MM.1S (cell line): ENCODE results near the gene EDC3.

ENCODE experiments used
- DNase-seq: peaks from one replicate; pipeline ENCODE4 v3.0.0-alpha.2; 2015
- H2AFZ ChIP-seq: fragments of 300-600 bp; sonication (generic); 2 replicates; pipeline ENCODE4 v1.6.0; 2016; ENCODE audit warnings: antibody characterized with exemption, low read length
- H3F3A ChIP-seq: fragments of 300-600 bp; sonication (generic); 2 replicates; pipeline ENCODE4 v1.6.1; 2016; ENCODE audit warnings: mild to moderate bottlenecking, antibody characterized with exemption, low read length, moderate library complexity, mixed read lengths; ENCODE audit not compliant: insufficient read depth
- H3K27ac ChIP-seq: fragments of 300-600 bp; sonication (generic); 2 replicates; pipeline ENCODE4 v1.5.1; 2016; ENCODE audit warnings: mild to moderate bottlenecking, low read length
- H3K27me3 ChIP-seq: fragments of 300-600 bp; sonication (generic); replicated peaks from 2 replicates; pipeline ENCODE4 v1.6.0; 2016; ENCODE audit warnings: low read length; ENCODE audit not compliant: insufficient read depth
- H3K36me3 ChIP-seq: fragments of 300-600 bp; sonication (generic); replicated peaks from 2 replicates; pipeline ENCODE4 v1.6.1; 2016; ENCODE audit warnings: mild to moderate bottlenecking, low read length, mixed read lengths; ENCODE audit not compliant: insufficient read depth
- H3K4me1 ChIP-seq: fragments of 300-600 bp; sonication (generic); 2 replicates; pipeline ENCODE4 v1.6.1; 2016; ENCODE audit warnings: low read length, mixed read lengths
- H3K4me2 ChIP-seq: fragments of 300-600 bp; sonication (generic); 2 replicates; pipeline ENCODE4 v1.6.0; 2016; ENCODE audit warnings: low read depth, low read length
- H3K4me3 ChIP-seq: fragments of 300-600 bp; sonication (generic); 2 replicates; pipeline ENCODE4 v1.5.1; 2016; ENCODE audit warnings: low read length, mixed read lengths
- H3K79me2 ChIP-seq: fragments of 300-600 bp; sonication (generic); 2 replicates; pipeline ENCODE4 v1.6.1; 2016; ENCODE audit warnings: mixed run types, low read length, mixed read lengths
- H3K9ac ChIP-seq: fragments of 300-600 bp; sonication (generic); 2 replicates; pipeline ENCODE4 v1.6.1; 2016; ENCODE audit warnings: low read length, mixed read lengths
- H3K9me2 ChIP-seq: fragments of 300-600 bp; sonication (generic); replicated peaks from 2 replicates; pipeline ENCODE4 v1.6.1; 2016; ENCODE audit warnings: mild to moderate bottlenecking, low read length, mixed read lengths; ENCODE audit not compliant: insufficient read depth
- H3K9me3 ChIP-seq: fragments of 300-600 bp; sonication (generic); replicated peaks from 2 replicates; pipeline ENCODE4 v1.6.1; 2016; ENCODE audit warnings: mild to moderate bottlenecking, low read length, mixed read lengths; ENCODE audit not compliant: insufficient read depth
- H4K20me1 ChIP-seq: fragments of 300-600 bp; sonication (generic); 2 replicates; pipeline ENCODE4 v1.6.1; 2016; ENCODE audit warnings: mild to moderate bottlenecking, low read length, moderate library complexity, mixed read lengths; ENCODE audit not compliant: insufficient read depth
- CTCF ChIP-seq: fragments of 300-600 bp; sonication (generic); IDR thresholded peaks from 2 replicates; pipeline ENCODE4 v1.5.1; 2016; ENCODE audit warnings: antibody characterized with exemption, low read length, mixed read lengths
- EZH2 ChIP-seq: fragments of 300-600 bp; sonication (generic); optimal IDR thresholded peaks from 2 replicates; pipeline ENCODE3; 2017; ENCODE audit warnings: low read depth, mild to moderate bottlenecking, antibody characterized with exemption, low read length, mixed read lengths
- EZH2phosphoT487 ChIP-seq: fragments of 300-600 bp; sonication (generic); IDR thresholded peaks from 2 replicates; pipeline ENCODE4 v1.6.1; 2018; ENCODE audit warnings: antibody characterized with exemption, low read length

EDC3 gene

GRCh38 chr15:74595271-74595670 is 100.6 kb downstream of the EDC3 start:
- Histone ChIP-seq H3K27me3 (no peaks in the 10 kb centered on the region), H3K9ac (no peak overlapping the region), H3F3A (peaks cover 10% of the 10 kb centered on the region), H3K36me3 (peaks cover 3% of the 10 kb centered on the region; the same call in 1 of the 2 replicates), H3K4me3 (no peak overlapping the region), H3K9me2 (no peaks in the 10 kb centered on the region), H4K20me1 (no peaks in the 10 kb centered on the region), H3K4me2 (no peak overlapping the region), H3K79me2 (peaks cover 35% of the 10 kb centered on the region), H3K4me1 (peaks cover 4% of the 10 kb centered on the region), H3K27ac (no peak overlapping the region), H3K9me3 (no peaks in the 10 kb centered on the region), H2AFZ (no peak overlapping the region)
- TF ChIP-seq EZH2: no peak
- TF ChIP-seq EZH2phosphoT487: no peak
- TF ChIP-seq CTCF: no peak
- DNase-seq: no peak

- Histone ChIP-seq H3K27ac (no peak overlapping the region), H4K20me1 (no peaks in the 10 kb centered on the region)
Measured at GRCh38 chr15:74594455-74594854, 101.4 kb downstream of the EDC3 start.

GRCh38 chr15:74593122-74593521 is 102.7 kb downstream of the EDC3 start:
- H3K36me3 ChIP-seq: peaks cover 4% of the 10 kb centered on the region; the same call in 1 of the 2 replicates

More at GRCh38 chr15:74594455-74594854, 101.4 kb downstream of the EDC3 start:
- Histone ChIP-seq H3K27me3 (no peaks in the 10 kb centered on the region), H3K4me3 (no peak overlapping the region), H2AFZ (no peak overlapping the region), H3K4me1 (peaks cover 4% of the 10 kb centered on the region), H3K9ac (no peak overlapping the region), H3K79me2 (peaks cover 37% of the 10 kb centered on the region), H3K4me2 (no peak overlapping the region), H3K9me2 (no peaks in the 10 kb centered on the region), H3F3A (peaks cover 10% of the 10 kb centered on the region), H3K36me3 (peaks cover 4% of the 10 kb centered on the region; the same call in 1 of the 2 replicates), H3K9me3 (no peaks in the 10 kb centered on the region)
- no peak for DNase-seq
- TF ChIP-seq EZH2phosphoT487: no peak

More at GRCh38 chr15:74593122-74593521, 102.7 kb downstream of the EDC3 start:
- peaks cover 10% of the 10 kb centered on the region for H3F3A ChIP-seq
- H3K4me1 ChIP-seq: peaks cover 4% of the 10 kb centered on the region; the same call in 1 of the 2 replicates
- no peak overlapping the region for H3K9ac ChIP-seq
- DNase-seq: no peak
- H3K4me2 ChIP-seq: no peak overlapping the region
- no peaks in the 10 kb centered on the region for H3K27me3 ChIP-seq
- H3K9me2 ChIP-seq: no peaks in the 10 kb centered on the region
- H3K27ac ChIP-seq: no peak overlapping the region
- no peaks in the 10 kb centered on the region for H3K9me3 ChIP-seq
- H4K20me1 ChIP-seq: no peaks in the 10 kb centered on the region
- no peak for TF ChIP-seq EZH2phosphoT487
- no peak for TF ChIP-seq EZH2
- TF ChIP-seq CTCF: no peak
- no peak overlapping the region for H2AFZ ChIP-seq
- H3K79me2 ChIP-seq: peaks cover 36% of the 10 kb centered on the region
- H3K4me3 ChIP-seq: no peak overlapping the region
